HepG2 (cell line): ENCODE measurements around the gene BICRAL. TPM values are rescaled to one million over a fixed set of nuclear protein-coding genes. Genes with fewer than 3 reads are reported as not detected.

ENCODE experiments used
- ETV5 ChIP-seq: IDR thresholded peaks from 2 replicates; pipeline ENCODE4 v1.6.1; 2018; ENCODE audit warnings: missing biosample characterization, missing genetic modification reagents, inconsistent platforms, borderline replicate concordance
- FOSL1 ChIP-seq: sonication (generic); formaldehyde crosslinking; IDR thresholded peaks from 2 replicates; pipeline ENCODE4 v1.9.0; 2021; ENCODE audit warnings: missing genetic modification reagents, borderline replicate concordance
- GRHL1 ChIP-seq: sonication (generic); formaldehyde crosslinking; conservative IDR thresholded peaks from 2 replicates; pipeline ENCODE4 v1.8.0; 2022; ENCODE audit warnings: missing genetic modification reagents
- HMGA1 ChIP-seq: sonication (generic); formaldehyde crosslinking; conservative IDR thresholded peaks from 2 replicates; pipeline ENCODE4 v1.4.0; 2020; ENCODE audit warnings: missing genetic modification reagents
- HOXA7 ChIP-seq: sonication (generic); formaldehyde crosslinking; IDR thresholded peaks from 2 replicates; pipeline ENCODE4 v1.8.1; 2022; ENCODE audit warnings: mild to moderate bottlenecking, missing genetic modification reagents, moderate library complexity
- KLF6 ChIP-seq: IDR thresholded peaks from 2 replicates; pipeline ENCODE4 v1.8.0; 2016; ENCODE audit warnings: missing biosample characterization, missing genetic modification reagents
- NR2F2 ChIP-seq: IDR thresholded peaks from 2 replicates; pipeline ENCODE4 v1.6.1; 2012; ENCODE audit warnings: low read depth, inconsistent platforms, borderline replicate concordance
- POLR2A ChIP-seq, 2 experiments: IDR thresholded peaks; 2 replicates each; pipeline ENCODE4 v1.6.1; 2011; ENCODE audit warnings: low read depth in 2 of 2, low read length in 2 of 2, mild to moderate bottlenecking in 1 of 2, moderate library complexity in 1 of 2; ENCODE audit not compliant: insufficient read depth in 1 of 2
- PRDM15 ChIP-seq: sonication (generic); formaldehyde crosslinking; IDR thresholded peaks from 2 replicates; pipeline ENCODE4 v1.4.0; 2020; ENCODE audit warnings: missing genetic modification reagents
- USF2 ChIP-seq, 2 experiments: sonication (generic) in 1 of 2; formaldehyde crosslinking in 1 of 2; IDR thresholded peaks; 2 replicates each; pipeline versions ENCODE4 v1.5.1 to v1.6.1; 2011 to 2020; ENCODE audit warnings: borderline replicate concordance in 1 of 2, low read depth in 1 of 2, low read length in 1 of 2, mild to moderate bottlenecking in 1 of 2, missing genetic modification reagents in 1 of 2, moderate library complexity in 1 of 2
- ZBTB38 ChIP-seq: sonication (generic); formaldehyde crosslinking; IDR thresholded peaks from 2 replicates; pipeline ENCODE4 v1.5.1; 2020; ENCODE audit warnings: mild to moderate bottlenecking, missing genetic modification reagents
- ZBTB49 ChIP-seq: sonication (generic); formaldehyde crosslinking; IDR thresholded peaks from 2 replicates; pipeline ENCODE4 v1.4.0; 2020; ENCODE audit warnings: missing genetic modification reagents, borderline replicate concordance
- ZNF232 ChIP-seq: sonication (generic); formaldehyde crosslinking; IDR thresholded peaks from 2 replicates; pipeline ENCODE4 v1.4.0; 2020; ENCODE audit warnings: missing genetic modification reagents, borderline replicate concordance
- ZNF432 ChIP-seq: sonication (generic); formaldehyde crosslinking; IDR thresholded peaks from 2 replicates; pipeline ENCODE4 v1.5.0; 2020; ENCODE audit warnings: missing genetic modification reagents, mild to moderate bottlenecking, borderline replicate concordance
- ZNF597 ChIP-seq: sonication (generic); formaldehyde crosslinking; IDR thresholded peaks from 2 replicates; pipeline ENCODE4 v1.5.0; 2020; ENCODE audit warnings: missing genetic modification reagents
- polyA plus RNA-seq, 8 experiments: library from polyadenylated mRNA; depleted of rRNA in 3 of 8; stranded (reverse) in 7 of 8; unstranded in 1 of 8; fragments of >200 nt; fragmentation: Illumina TruSeq in 4 of 8; extraction: Trizol in 4 of 8; gene quantifications; 2 replicates each; pipeline versions ENCODE4 v1.2.1 to v1.2.3, GENCODE V29; 2011 to 2016; ENCODE audit warnings: low read depth in 4 of 8, missing spikeins in 1 of 8, mixed read lengths in 1 of 8; ENCODE audit not compliant: insufficient read depth in 1 of 8
- total RNA-seq, 5 experiments: library from RNA; depleted of rRNA; stranded (reverse); fragments of >200 nt; fragmentation: Illumina TruSeq; extraction: Trizol; gene quantifications; 2 replicates each; pipeline ENCODE4 v1.2.3, GENCODE V29; 2016; ENCODE audit warnings: low read depth in 1 of 5

Gene BICRAL
- total and polyA plus RNA-seq, 2 of the 13 experiments (the other 11 are each of a cell fraction or from before 2014, with no cell fraction given): 5.0 to 13.5 TPM

GRCh38 chr6:42890311-42891198 lies 108.7 kb downstream of the BICRAL start (continued):
- TF ChIP-seq ZNF232 (CRISPR knock-in tag) (peak; percentile 72), PRDM15 (CRISPR knock-in tag) (peak; percentile 18; the same call in 1 of the 2 replicates), GRHL1 (CRISPR knock-in tag) (no peak), ZNF597 (CRISPR knock-in tag) (no peak), USF2 (IDR thresholded peaks at IDR 0.05; ENCODE audit: low read depth, low read length) (0 out of 2 replicates have a peak, but pooled peaks have one; percentile 9), USF2 (CRISPR knock-in tag; IDR thresholded peaks at IDR 0.05; ENCODE audit: borderline replicate concordance) (no peak), ETV5 (CRISPR knock-in tag) (peak; percentile 89), NR2F2 (peak; percentile 33; the same call in 1 of the 2 replicates), FOSL1 (CRISPR knock-in tag) (no peak), HOXA7 (CRISPR knock-in tag) (0 out of 2 replicates have a peak, but pooled peaks have one; percentile 74), KLF6 (CRISPR knock-in tag) (peak; percentile 99), POLR2A (IDR thresholded peaks at IDR 0.05; ENCODE audit: insufficient read depth in 1 of 2, low read depth in 2 of 2, low read length in 2 of 2) (peak; percentile 92 to 95), ZNF432 (CRISPR knock-in tag) (0 out of 2 replicates have a peak, but pooled peaks have one; percentile 39), HMGA1 (CRISPR knock-in tag) (no peak), ZBTB49 (no peak; the same call in 1 of the 2 replicates), ZBTB38 (CRISPR knock-in tag) (no peak)
